Hepatocyte (in vitro differentiated cells): ENCODE results near the gene TGM2.

Source experiments
- CTCF ChIP-seq: fragments of 200-600 bp; sonication (generic); IDR thresholded peaks from 2 replicates; pipeline ENCODE4 v1.5.1; 2016; ENCODE audit warnings: antibody characterized with exemption, mild to moderate bottlenecking; ENCODE audit not compliant: poor library complexity
- EZH2 ChIP-seq: fragments of 200-600 bp; sonication (generic); IDR thresholded peaks from 2 replicates; pipeline ENCODE4 v1.6.1; 2016; ENCODE audit warnings: antibody characterized with exemption, mild to moderate bottlenecking, borderline replicate concordance
- EZH2phosphoT487 ChIP-seq: fragments of 200-600 bp; sonication (generic); IDR thresholded peaks from one replicate; pipeline ENCODE4 v1.6.1; 2018; ENCODE audit warnings: antibody characterized with exemption, mild to moderate bottlenecking, low read depth, moderate library complexity; ENCODE audit not compliant: unreplicated experiment, severe bottlenecking

GRCh38 chr20:38143646-38144554, 21.2 kb downstream of the TGM2 start:
- no peak for TF ChIP-seq CTCF
- TF ChIP-seq EZH2: no peak
- TF ChIP-seq EZH2phosphoT487: no peak
